HL-60/S4 (cell line): ENCODE measurements around the gene ZNF81.
"Not testable (repeated sequence)": the region's sequence is repeated elsewhere in the genome, so short reads cannot be mapped to it uniquely, and the experiment has no call there.

Experiments used
- in situ Hi-C: fragments of 300-500 bp; cut with MboI; formaldehyde crosslinking; loops from 2 replicates; pipeline ENCODE4 v1.14.3; 2022; ENCODE audit warnings: low sequenced_read_pairs

ZNF81 gene

GRCh38 chrX:47927212-47927611, 90.5 kb downstream of the ZNF81 start:
- in situ Hi-C loops: no loop called here

DNA sequence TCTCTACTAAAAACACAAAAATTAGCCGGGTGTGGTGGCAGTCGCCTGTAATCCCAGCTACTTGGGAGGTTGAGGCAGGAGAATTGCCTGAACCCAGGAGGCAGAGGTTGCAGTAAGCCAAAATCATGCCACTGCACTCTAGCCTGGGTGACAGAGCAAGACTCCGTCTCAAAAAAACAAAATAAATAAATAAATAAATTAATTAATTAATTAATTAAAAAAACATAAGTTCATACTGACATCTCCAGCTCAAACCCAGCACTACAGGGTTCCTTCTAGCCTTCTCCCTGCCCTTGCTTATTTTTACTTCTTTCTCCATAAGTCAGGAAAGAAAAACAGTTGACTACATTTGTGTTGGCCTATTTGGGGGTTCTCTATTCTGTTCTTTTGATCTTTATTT, 95.3 kb downstream of the ZNF81 start:
- in situ Hi-C loops: not testable (repeated sequence)

DNA sequence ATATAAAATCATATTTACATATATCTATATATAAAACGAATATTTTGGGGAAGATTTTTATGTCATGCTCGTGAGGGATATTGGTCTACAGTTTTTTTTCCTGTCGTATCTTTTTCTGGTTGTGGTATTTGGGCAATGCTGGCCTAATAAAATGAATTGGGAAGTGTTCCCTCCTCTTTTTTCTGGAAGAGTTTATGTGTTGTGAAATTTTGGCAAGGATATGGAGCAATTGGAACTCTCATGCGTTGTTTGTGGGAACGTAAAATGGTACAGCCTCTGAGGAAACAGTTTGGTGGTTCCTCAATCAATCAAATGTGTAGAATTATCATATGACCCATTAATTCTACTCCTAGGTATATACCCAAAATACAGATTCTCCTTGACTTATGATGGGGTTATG, 97.2 kb downstream of the ZNF81 start:
- in situ Hi-C loops: no loop called here

- in situ Hi-C loops: no loop called here
Measured at GRCh38 chrX:47936224-47936939, 99.7 kb downstream of the ZNF81 start.

GRCh38 chrX:47936940-47937317, 100.2 kb downstream of the ZNF81 start:
- in situ Hi-C loops: no loop called here

GRCh38 chrX:47940448-47940847, 103.7 kb downstream of the ZNF81 start:
- in situ Hi-C loops: no loop called here

- in situ Hi-C loops: no loop called here
Measured at GRCh38 chrX:47941423-47941822, 104.7 kb downstream of the ZNF81 start.

DNA sequence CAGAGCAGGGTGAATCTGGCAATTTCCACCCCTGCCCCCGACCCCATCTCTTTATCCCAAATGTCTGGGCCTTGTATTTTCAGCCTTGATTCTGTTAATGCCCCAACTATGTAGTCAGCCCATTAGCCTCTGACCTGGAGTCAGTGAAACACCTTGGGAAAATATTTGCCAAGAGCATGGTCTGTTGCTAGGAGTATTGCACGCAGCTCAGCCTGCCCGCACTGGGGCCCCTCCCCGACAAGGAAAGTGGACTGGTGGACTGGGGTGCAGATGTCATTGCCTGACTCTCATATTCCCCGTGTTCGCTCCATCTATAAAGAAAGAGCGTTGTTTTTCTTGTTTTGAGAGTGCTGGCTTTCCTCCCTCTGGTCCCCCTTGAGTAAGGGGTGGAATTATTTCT, 118.6 kb downstream of the ZNF81 start:
- in situ Hi-C loops: not testable (repeated sequence)

GRCh38 chrX:47956016-47956415, 119.3 kb downstream of the ZNF81 start:
- in situ Hi-C loops: no loop called here

GRCh38 chrX:47958206-47958605, 121.5 kb downstream of the ZNF81 start:
- in situ Hi-C loops: not testable (repeated sequence)

DNA sequence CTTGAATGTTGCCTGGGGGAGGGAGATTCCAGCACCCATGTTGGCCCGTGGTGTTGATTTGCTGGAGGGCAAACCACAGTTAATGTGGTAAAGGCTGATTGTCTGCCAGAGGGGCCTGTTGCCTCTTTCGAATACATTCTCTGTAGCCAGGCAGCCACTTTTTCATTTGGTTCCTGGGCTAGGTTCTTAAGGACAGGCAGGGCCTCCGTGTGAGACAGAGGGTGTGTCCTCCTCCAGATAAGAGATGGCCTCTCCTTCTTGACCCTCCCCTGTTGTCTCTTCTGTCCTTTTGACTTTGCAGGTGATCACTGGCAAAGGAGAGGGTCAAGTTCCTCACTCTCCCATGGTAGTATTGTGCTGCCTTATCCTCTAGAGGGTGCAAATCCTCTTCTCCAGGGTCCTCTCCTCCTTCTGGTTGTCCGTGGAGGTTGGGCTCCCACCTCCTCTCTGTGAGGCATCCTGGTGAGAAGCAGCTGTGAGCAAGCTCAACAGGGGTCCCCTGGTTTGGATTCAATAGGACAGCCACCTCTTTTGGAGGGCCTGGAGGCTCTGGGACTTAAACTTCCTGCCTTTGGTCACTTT, 122.2 kb downstream of the ZNF81 start:
- in situ Hi-C loops: no loop called here

- in situ Hi-C loops: no loop called here
Measured at GRCh38 chrX:47960406-47960805, 123.7 kb downstream of the ZNF81 start.

DNA sequence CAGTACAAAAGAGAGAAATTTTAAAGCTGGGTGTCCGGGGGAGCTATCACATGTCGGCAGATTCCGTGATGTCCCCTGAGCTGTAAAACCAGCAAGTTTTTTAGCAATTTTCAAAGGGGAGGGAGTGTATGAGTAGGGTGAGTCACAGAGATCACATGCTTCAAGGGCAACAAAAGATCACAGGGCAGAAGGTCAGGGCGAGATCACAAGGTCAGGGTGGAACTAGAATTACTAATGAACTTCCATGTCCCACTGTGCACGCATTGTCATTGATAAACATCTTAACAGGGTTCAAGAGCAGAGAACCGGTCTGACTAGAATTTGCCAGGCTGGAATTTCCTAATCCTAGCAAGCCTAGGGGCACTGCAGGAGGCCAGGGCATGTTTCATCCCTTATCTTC, 125.1 kb downstream of the ZNF81 start:
- in situ Hi-C loops: not testable (repeated sequence)

GRCh38 chrX:47965526-47965925, 128.8 kb downstream of the ZNF81 start:
- in situ Hi-C loops: not testable (repeated sequence)
